ENCODE results near the gene TMEM213.

The TMEM213 gene

DNA sequence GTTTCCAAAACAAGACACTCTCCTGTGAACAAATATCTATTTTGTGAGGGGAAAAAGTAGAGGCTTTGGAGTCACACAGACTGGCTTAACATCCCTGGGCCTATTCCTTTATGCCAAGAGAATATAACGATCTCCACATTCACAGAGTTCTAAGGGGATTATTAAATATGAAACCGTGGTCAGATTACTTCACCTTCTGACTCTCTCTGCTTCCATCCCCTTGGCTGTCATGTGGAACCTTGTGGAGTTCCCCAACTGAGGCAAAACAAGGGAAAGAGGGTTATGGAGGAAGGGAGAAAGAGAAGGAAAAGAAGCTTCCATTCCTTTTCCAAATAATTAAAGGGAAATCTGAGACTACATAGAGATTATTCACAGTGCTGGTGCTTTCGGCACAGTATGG, 55.7 kb downstream of the TMEM213 start:
- no peak overlapping the region for H3K4me2 ChIP-seq (ENCODE audit: low read length)
- no peak for DNase-seq
- H3K56ac ChIP-seq (ENCODE audit: low read length) = no peak overlapping the region
- no peak overlapping the region for H2AK5ac ChIP-seq (ENCODE audit: low read length)
- H3K4ac ChIP-seq (ENCODE audit: low read depth, low read length) = no peak overlapping the region
- H4K5ac ChIP-seq (ENCODE audit: low read length) = no peak overlapping the region
- H3K23ac ChIP-seq (ENCODE audit: low read length) = no peak overlapping the region
- H4K8ac ChIP-seq (ENCODE audit: low read depth, low read length) = no peak overlapping the region
- H3K27ac ChIP-seq (ENCODE audit: low read depth, low read length) = no peak overlapping the region
- no peak overlapping the region for H3K9ac ChIP-seq (ENCODE audit: low read length)
- H3K36me3 ChIP-seq (ENCODE audit: control insufficient read depth, insufficient read depth, low read length) = peaks cover 1% of the 10 kb centered on the region
- no peaks in the 10 kb centered on the region for H3K27me3 ChIP-seq (ENCODE audit: insufficient read depth, low read length, poor library complexity)
- H3K18ac ChIP-seq (ENCODE audit: low read length) = no peak overlapping the region
- WGBS (ENCODE audit: extremely low coverage, insufficient coverage, low lambda C conversion rate) = no CpG with 5 or more reads among the region's 3 CpGs
- no peak overlapping the region for H2BK5ac ChIP-seq (ENCODE audit: low read length)
- H3K4me1 ChIP-seq (ENCODE audit: control insufficient read depth, low read depth, low read length) = no peaks in the 10 kb centered on the region
- H2BK120ac ChIP-seq (ENCODE audit: low read depth, low read length) = no peak overlapping the region
- no peak overlapping the region for H3K4me3 ChIP-seq (ENCODE audit: low read length)
- no peak overlapping the region for H2BK15ac ChIP-seq (replicated peaks; ENCODE audit: low read depth)
- no peaks in the 10 kb centered on the region for H3K79me2 ChIP-seq (ENCODE audit: control insufficient read depth, insufficient read depth, low read length)
- H3K79me1 ChIP-seq (ENCODE audit: low read length) = no peaks in the 10 kb centered on the region

DNA sequence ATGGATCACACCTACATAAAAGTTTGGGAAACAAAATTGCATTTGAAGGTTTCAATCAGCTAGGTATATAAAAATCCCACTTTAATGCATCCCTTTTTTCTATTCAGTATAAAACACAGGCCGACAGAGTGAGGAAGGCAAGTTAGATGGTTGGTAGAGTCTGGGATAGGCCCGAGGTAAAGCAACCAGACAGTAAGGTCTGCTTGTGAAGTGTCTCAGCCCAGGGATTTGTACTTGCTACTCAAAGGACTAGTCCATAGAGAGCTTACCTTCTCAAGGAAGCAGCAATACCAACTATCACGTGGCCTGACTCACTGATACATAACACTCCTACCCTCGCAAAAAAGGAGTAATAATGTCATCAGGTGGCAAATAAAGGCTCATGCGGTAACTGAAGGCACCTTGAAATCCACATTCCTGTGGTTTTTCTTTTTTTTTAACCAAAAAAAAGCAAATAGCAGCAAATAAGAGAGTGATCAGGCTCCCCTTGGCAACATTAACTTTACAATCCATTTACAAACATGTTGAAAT, 56.4 kb downstream of the TMEM213 start:
- no peak overlapping the region for H2BK120ac ChIP-seq (ENCODE audit: low read depth, low read length)
- H3K23ac ChIP-seq (ENCODE audit: low read length) = no peak overlapping the region
- H2BK15ac ChIP-seq (replicated peaks; ENCODE audit: low read depth) = no peak overlapping the region
- no peak overlapping the region for H3K4me3 ChIP-seq (ENCODE audit: low read length)
- no peak overlapping the region for H3K18ac ChIP-seq (ENCODE audit: low read length)
- no peak overlapping the region for H3K56ac ChIP-seq (ENCODE audit: low read length)
- no peaks in the 10 kb centered on the region for H3K27me3 ChIP-seq (ENCODE audit: insufficient read depth, low read length, poor library complexity)
- H3K4me2 ChIP-seq (ENCODE audit: low read length) = no peak overlapping the region
- no peak overlapping the region for H2AK5ac ChIP-seq (ENCODE audit: low read length)
- H2BK5ac ChIP-seq (ENCODE audit: low read length) = no peak overlapping the region
- no peaks in the 10 kb centered on the region for H3K79me1 ChIP-seq (ENCODE audit: low read length)
- peaks cover 1% of the 10 kb centered on the region for H3K36me3 ChIP-seq (ENCODE audit: control insufficient read depth, insufficient read depth, low read length)
- no peak for DNase-seq
- no peaks in the 10 kb centered on the region for H3K79me2 ChIP-seq (ENCODE audit: control insufficient read depth, insufficient read depth, low read length)
- no peak overlapping the region for H3K4ac ChIP-seq (ENCODE audit: low read depth, low read length)
- no peak overlapping the region for H3K9ac ChIP-seq (ENCODE audit: low read length)
- H4K5ac ChIP-seq (ENCODE audit: low read length) = no peak overlapping the region
- WGBS (ENCODE audit: extremely low coverage, insufficient coverage, low lambda C conversion rate) = no CpG with 5 or more reads among the region's 5 CpGs
- H3K4me1 ChIP-seq (ENCODE audit: control insufficient read depth, low read depth, low read length) = no peaks in the 10 kb centered on the region
- H3K27ac ChIP-seq (ENCODE audit: low read depth, low read length) = no peak overlapping the region
- no peak overlapping the region for H4K8ac ChIP-seq (ENCODE audit: low read depth, low read length)

DNA sequence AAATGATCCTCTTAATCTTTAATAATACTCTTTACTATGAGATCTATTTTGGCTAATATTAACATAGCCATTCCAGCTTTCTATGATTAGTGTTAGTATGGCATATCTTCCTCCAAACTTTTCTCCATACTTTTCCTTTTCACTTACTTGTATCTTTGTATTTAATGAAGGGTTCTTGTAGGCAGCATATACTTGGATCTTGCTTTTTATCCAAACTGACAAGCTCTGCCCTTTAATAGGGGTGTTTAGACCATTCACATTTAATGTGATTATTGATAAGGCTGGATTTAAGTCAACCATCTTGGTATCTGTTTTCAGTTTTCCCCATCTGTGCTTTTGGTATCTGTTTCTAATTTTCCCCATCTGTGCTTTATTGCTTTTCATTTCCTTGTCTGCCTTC, 59.9 kb downstream of the TMEM213 start:
- Histone ChIP-seq H3K27me3 (ENCODE audit: insufficient read depth, low read length, poor library complexity) (no peaks in the 10 kb centered on the region), H3K79me1 (ENCODE audit: low read length) (no peaks in the 10 kb centered on the region), H3K4me2 (ENCODE audit: low read length) (no peak overlapping the region), H3K56ac (ENCODE audit: low read length) (no peak overlapping the region), H4K8ac (ENCODE audit: low read depth, low read length) (no peak overlapping the region), H2BK5ac (ENCODE audit: low read length) (no peak overlapping the region), H3K79me2 (ENCODE audit: control insufficient read depth, insufficient read depth, low read length) (no peaks in the 10 kb centered on the region), H3K4me3 (ENCODE audit: low read length) (no peak overlapping the region), H3K18ac (ENCODE audit: low read length) (no peak overlapping the region), H4K5ac (ENCODE audit: low read length) (no peak overlapping the region), H3K4ac (ENCODE audit: low read depth, low read length) (no peak overlapping the region), H3K4me1 (ENCODE audit: control insufficient read depth, low read depth, low read length) (no peaks in the 10 kb centered on the region), H3K23ac (ENCODE audit: low read length) (no peak overlapping the region), H3K36me3 (ENCODE audit: control insufficient read depth, insufficient read depth, low read length) (no peaks in the 10 kb centered on the region), H2BK120ac (ENCODE audit: low read depth, low read length) (no peak overlapping the region), H3K9ac (ENCODE audit: low read length) (no peak overlapping the region), H3K27ac (ENCODE audit: low read depth, low read length) (no peak overlapping the region), H2BK15ac (replicated peaks; ENCODE audit: low read depth) (no peak overlapping the region), H2AK5ac (ENCODE audit: low read length) (no peak overlapping the region)
- no peak for DNase-seq

DNA sequence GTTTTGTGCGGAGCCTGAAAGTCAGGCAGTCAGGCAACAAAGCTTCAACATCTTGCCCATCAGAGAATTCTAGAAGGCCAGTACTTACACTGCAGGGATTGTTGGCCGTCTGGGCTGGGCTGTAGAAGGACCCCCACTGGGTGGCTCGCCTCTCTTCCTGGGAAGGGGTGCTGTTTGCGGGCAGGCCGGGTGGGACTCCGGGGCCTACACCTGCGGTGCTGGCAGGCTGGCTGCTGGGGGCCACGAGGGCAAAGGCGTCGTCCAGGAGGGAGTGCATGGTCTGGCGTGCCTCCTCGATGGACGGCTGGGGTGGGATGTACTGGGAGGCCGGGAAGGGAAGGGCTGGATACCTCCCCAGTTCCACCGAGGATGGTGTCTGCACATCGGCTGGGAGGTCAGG, 63.3 kb downstream of the TMEM213 start:
- Histone ChIP-seq H3K79me1 (ENCODE audit: low read length) (no peaks in the 10 kb centered on the region), H2BK15ac (replicated peaks; ENCODE audit: low read depth) (no peak overlapping the region), H3K27ac (ENCODE audit: low read depth, low read length) (no peak overlapping the region), H2BK120ac (ENCODE audit: low read depth, low read length) (no peak overlapping the region), H3K9ac (ENCODE audit: low read length) (no peak overlapping the region), H3K36me3 (ENCODE audit: control insufficient read depth, insufficient read depth, low read length) (no peaks in the 10 kb centered on the region), H3K56ac (ENCODE audit: low read length) (no peak overlapping the region), H3K79me2 (ENCODE audit: control insufficient read depth, insufficient read depth, low read length) (no peaks in the 10 kb centered on the region), H4K5ac (ENCODE audit: low read length) (no peak overlapping the region), H2BK5ac (ENCODE audit: low read length) (no peak overlapping the region), H2AK5ac (ENCODE audit: low read length) (no peak overlapping the region), H3K23ac (ENCODE audit: low read length) (no peak overlapping the region), H3K4me2 (ENCODE audit: low read length) (no peak overlapping the region), H3K4me1 (ENCODE audit: control insufficient read depth, low read depth, low read length) (no peaks in the 10 kb centered on the region), H3K4me3 (ENCODE audit: low read length) (no peak overlapping the region), H3K27me3 (ENCODE audit: insufficient read depth, low read length, poor library complexity) (no peaks in the 10 kb centered on the region), H4K8ac (ENCODE audit: low read depth, low read length) (no peak overlapping the region), H3K18ac (ENCODE audit: low read length) (no peak overlapping the region), H3K4ac (ENCODE audit: low read depth, low read length) (no peak overlapping the region)
- no peak for DNase-seq
- no CpG with 5 or more reads among the region's 16 CpGs for WGBS (ENCODE audit: extremely low coverage, insufficient coverage, low lambda C conversion rate)

DNA sequence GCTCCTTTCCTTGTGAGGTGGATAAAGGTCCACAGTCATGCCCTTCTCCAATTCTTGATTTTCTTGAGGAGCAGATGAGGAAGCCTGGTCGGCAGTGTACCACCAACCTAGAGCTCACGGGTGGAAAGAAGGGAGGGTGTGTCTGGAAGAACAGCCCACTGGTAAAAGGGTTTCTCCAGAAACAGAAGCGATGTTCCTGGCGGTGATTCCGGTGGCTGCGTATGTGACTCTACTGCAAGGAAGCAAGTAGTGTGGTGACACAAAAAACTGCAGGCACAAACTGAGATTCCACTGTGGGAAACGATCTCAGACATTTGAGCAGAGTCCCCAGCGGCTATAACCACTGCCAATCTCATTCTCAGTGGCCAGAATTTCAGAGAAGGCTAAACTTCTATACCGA, 66.1 kb downstream of the TMEM213 start:
- Histone ChIP-seq H3K56ac (ENCODE audit: low read length) (no peak overlapping the region), H3K18ac (ENCODE audit: low read length) (no peak overlapping the region), H4K8ac (ENCODE audit: low read depth, low read length) (no peak overlapping the region), H3K4ac (ENCODE audit: low read depth, low read length) (no peak overlapping the region), H3K27ac (ENCODE audit: low read depth, low read length) (no peak overlapping the region), H2BK120ac (ENCODE audit: low read depth, low read length) (no peak overlapping the region), H3K79me2 (ENCODE audit: control insufficient read depth, insufficient read depth, low read length) (no peaks in the 10 kb centered on the region), H3K4me1 (ENCODE audit: control insufficient read depth, low read depth, low read length) (no peaks in the 10 kb centered on the region), H4K5ac (ENCODE audit: low read length) (no peak overlapping the region), H3K4me3 (ENCODE audit: low read length) (no peak overlapping the region), H3K36me3 (ENCODE audit: control insufficient read depth, insufficient read depth, low read length) (peaks cover 1% of the 10 kb centered on the region), H3K4me2 (ENCODE audit: low read length) (no peak overlapping the region), H3K9ac (ENCODE audit: low read length) (no peak overlapping the region), H3K79me1 (ENCODE audit: low read length) (no peaks in the 10 kb centered on the region), H3K27me3 (ENCODE audit: insufficient read depth, low read length, poor library complexity) (no peaks in the 10 kb centered on the region), H2AK5ac (ENCODE audit: low read length) (no peak overlapping the region), H2BK15ac (replicated peaks; ENCODE audit: low read depth) (no peak overlapping the region), H3K23ac (ENCODE audit: low read length) (no peak overlapping the region), H2BK5ac (ENCODE audit: low read length) (no peak overlapping the region)
- WGBS (ENCODE audit: extremely low coverage, insufficient coverage, low lambda C conversion rate) = no CpG with 5 or more reads among the region's 9 CpGs
- no peak for DNase-seq

DNA sequence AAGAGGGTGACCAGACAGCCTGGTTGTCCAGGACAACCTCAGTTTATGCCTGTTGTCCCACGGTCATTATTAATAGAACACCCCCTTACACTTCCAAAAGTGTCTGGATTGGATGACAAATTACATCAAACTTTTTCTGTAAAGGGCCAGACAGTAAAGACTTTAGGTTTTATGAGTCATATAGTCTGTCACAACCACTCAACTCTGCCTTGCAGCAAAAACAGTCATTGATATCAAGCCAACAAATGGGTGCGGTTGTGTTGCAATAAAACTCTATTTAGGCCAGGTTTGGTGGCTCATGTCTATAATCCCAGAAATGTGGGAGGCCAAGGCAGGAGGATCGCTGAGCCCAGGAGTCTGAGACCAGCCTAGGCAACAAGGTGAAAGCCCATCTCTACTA, 66.9 kb downstream of the TMEM213 start:
- no peaks in the 10 kb centered on the region for H3K27me3 ChIP-seq (ENCODE audit: insufficient read depth, low read length, poor library complexity)
- no peaks in the 10 kb centered on the region for H3K79me1 ChIP-seq (ENCODE audit: low read length)
- no peak for DNase-seq
- no peak overlapping the region for H3K27ac ChIP-seq (ENCODE audit: low read depth, low read length)
- H3K4me2 ChIP-seq (ENCODE audit: low read length) = no peak overlapping the region
- no peak overlapping the region for H3K18ac ChIP-seq (ENCODE audit: low read length)
- H2BK120ac ChIP-seq (ENCODE audit: low read depth, low read length) = no peak overlapping the region
- no peak overlapping the region for H3K4me3 ChIP-seq (ENCODE audit: low read length)
- H2BK15ac ChIP-seq (replicated peaks; ENCODE audit: low read depth) = no peak overlapping the region
- no peaks in the 10 kb centered on the region for H3K79me2 ChIP-seq (ENCODE audit: control insufficient read depth, insufficient read depth, low read length)
- no peak overlapping the region for H4K8ac ChIP-seq (ENCODE audit: low read depth, low read length)
- no peak overlapping the region for H3K9ac ChIP-seq (ENCODE audit: low read length)
- H3K4me1 ChIP-seq (ENCODE audit: control insufficient read depth, low read depth, low read length) = no peaks in the 10 kb centered on the region
- no CpG with 5 or more reads among the region's 3 CpGs for WGBS (ENCODE audit: extremely low coverage, insufficient coverage, low lambda C conversion rate)
- no peak overlapping the region for H3K56ac ChIP-seq (ENCODE audit: low read length)
- H2BK5ac ChIP-seq (ENCODE audit: low read length) = no peak overlapping the region
- H2AK5ac ChIP-seq (ENCODE audit: low read length) = no peak overlapping the region
- no peak overlapping the region for H3K4ac ChIP-seq (ENCODE audit: low read depth, low read length)
- H4K5ac ChIP-seq (ENCODE audit: low read length) = no peak overlapping the region
- H3K36me3 ChIP-seq (ENCODE audit: control insufficient read depth, insufficient read depth, low read length) = peaks cover 1% of the 10 kb centered on the region
- H3K23ac ChIP-seq (ENCODE audit: low read length) = no peak overlapping the region

All from mesendoderm (in vitro differentiated cells).